SU-DHL-6 (cell line): ENCODE data around the gene VARS2.

ENCODE experiments used
- CTCF ChIP-seq: fragments of 200-600 bp; sonication (generic); IDR thresholded peaks from one replicate; pipeline ENCODE4 v1.5.1; 2017; ENCODE audit warnings: antibody characterized with exemption, mild to moderate bottlenecking, low read length, moderate library complexity; ENCODE audit not compliant: insufficient read depth, poor library complexity, severe bottlenecking
- EZH2phosphoT487 ChIP-seq: fragments of 200-600 bp; sonication (generic), shearing (Covaris generic); conservative IDR thresholded peaks from 2 replicates; pipeline ENCODE4 v1.6.1; 2018; ENCODE audit warnings: mild to moderate bottlenecking, antibody characterized with exemption, low read length, moderate library complexity, mixed read lengths

GRCh38 chr6:30974490-30975252, 60.6 kb downstream of the VARS2 start:
- TF ChIP-seq EZH2phosphoT487 (no peak), CTCF (no peak)
